Body of pancreas (tissue), 4 donors: Measurements from ENCODE around the gene TF. TPM values are rescaled to one million over a fixed set of nuclear protein-coding genes. Genes with fewer than 3 reads are reported as not detected.

Experiments
- ATAC-seq: fragments of 150-250 bp; one replicate; pipeline ENCODE4 v1.9.1; 2016
- DNase-seq, 4 donors: peaks; one replicate each; pipeline ENCODE4 v3.0.0-alpha.2; 2019
- H3K27ac ChIP-seq, 4 donors: fragments of 200-600 bp; sonication (generic); 1 replicate in 3 of 4; 2 replicates in 1 of 4; pipeline versions ENCODE4 v1.5.1 to v1.6.1; 2016 to 2019; ENCODE audit warnings: mild to moderate bottlenecking in 1 of 4, mixed read lengths in 1 of 4, moderate library complexity in 1 of 4
- H3K27me3 ChIP-seq, 2 donors: fragments of 200-600 bp; sonication (generic); one replicate each; pipeline ENCODE4 v1.6.0; 2016; ENCODE audit warnings: mild to moderate bottlenecking in 1 of 2
- H3K36me3 ChIP-seq, 2 donors: fragments of 200-600 bp; sonication (generic); replicated peaks in 1 of 2; 2 replicates each; pipeline ENCODE4 v1.5.1; 2016; ENCODE audit warnings: low read depth in 2 of 2; ENCODE audit not compliant: insufficient read depth in 1 of 2
- H3K4me1 ChIP-seq: fragments of 200-600 bp; sonication (generic); one replicate; pipeline ENCODE4 v1.6.0; 2016
- H3K4me3 ChIP-seq, 2 donors: fragments of 200-600 bp; sonication (generic); 1 replicate in 1 of 2; 2 replicates in 1 of 2; pipeline ENCODE4 v1.5.1; 2016 to 2019
- H3K9me3 ChIP-seq, 3 donors: fragments of 200-600 bp; sonication (generic); 1 replicate in 2 of 3; 2 replicates in 1 of 3; pipeline ENCODE4 v1.5.1; 2016
- CTCF ChIP-seq, 7 experiments: fragments of 450-650 bp in 4 of 7; fragments of 200-600 bp in 3 of 7; sonication (generic) in 3 of 7; IDR thresholded peaks; one replicate each; pipeline ENCODE4 v1.5.1; 2016 to 2019; ENCODE audit warnings: antibody characterized with exemption in 7 of 7
- POLR2A ChIP-seq, 3 donors: fragments of 450-650 bp; IDR thresholded peaks; one replicate each; pipeline ENCODE4 v1.6.1; 2016; ENCODE audit warnings: antibody characterized with exemption in 3 of 3, mild to moderate bottlenecking in 2 of 3
- WGBS, 2 donors: methylation state at CpG; one replicate each; pipeline ENCODE4 v1.1.5; 2017; 5-methylcytosine and 5-hydroxymethylcytosine counted together
- intact Hi-C: fragments of 100-400 bp; cut with DNase I; formaldehyde crosslinking; loops from one replicate; pipeline ENCODE4 v1.15.1; 2023
- total RNA-seq, 2 donors: library from RNA; depleted of rRNA; stranded (reverse); fragments of >200 nt; gene quantifications; one replicate each; pipeline ENCODE4 v1.1.0, GENCODE V29; 2016

Gene TF
- total RNA-seq, 2 donors from 2014 or later, result 0.26 to 7.9 TPM

DNA sequence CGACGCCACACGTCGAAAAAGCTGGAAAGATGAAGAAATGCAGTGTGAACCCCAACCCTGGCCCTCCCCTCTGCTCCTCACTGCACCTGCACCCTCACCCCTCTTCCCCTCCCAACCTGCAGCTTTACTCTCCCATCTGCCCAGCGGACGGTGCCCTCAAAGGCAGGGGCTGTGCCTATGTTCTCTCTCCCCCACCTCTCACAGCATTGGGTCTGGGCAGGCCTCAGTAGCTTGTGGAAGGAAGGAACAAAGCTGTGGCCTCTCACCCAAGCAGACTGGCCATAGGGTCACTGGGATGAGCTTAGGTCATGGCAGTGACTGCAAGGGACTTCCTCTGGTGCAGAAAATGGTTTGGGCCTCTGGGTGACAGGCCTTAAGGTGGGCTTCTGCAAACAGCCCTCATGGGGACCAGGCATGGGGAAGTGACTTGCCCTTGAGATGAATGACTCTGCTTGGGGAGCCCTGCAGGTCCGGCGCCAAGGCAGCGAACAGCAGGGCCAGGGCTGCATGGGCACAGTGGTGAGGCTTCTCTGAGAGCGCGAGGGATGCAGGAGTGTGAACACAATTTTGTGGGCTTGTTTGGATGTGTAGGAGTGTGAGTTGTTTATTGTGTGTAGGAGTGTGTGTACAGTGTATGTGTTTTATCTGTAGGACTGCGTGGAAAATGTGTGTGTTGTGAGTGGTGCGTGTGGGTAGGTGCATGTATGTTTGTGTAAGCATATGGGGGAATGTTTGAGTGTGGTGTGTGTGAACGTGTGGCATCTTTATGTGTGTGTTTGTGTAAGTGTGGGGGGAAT lies 88.6 kb downstream of the TF start:
- TF ChIP-seq CTCF (IDR thresholded peaks at IDR 0.05) (no peak), POLR2A (IDR thresholded peaks at IDR 0.05) (no peak)
- H3K9me3 ChIP-seq, result no peaks in the 10 kb centered on the region
- no peak for DNase-seq
- no peak overlapping the region for H3K4me3 ChIP-seq
- WGBS, 2 donors, result 88 to 90% methylated on average over 14 of the region's 14 CpGs
- H3K27me3 ChIP-seq, result no peaks in the 10 kb centered on the region
- no peaks in the 10 kb centered on the region for H3K36me3 ChIP-seq
- H3K27ac ChIP-seq, result no peak overlapping the region
- H3K4me1 ChIP-seq, result no peaks in the 10 kb centered on the region
- ATAC-seq, result no peak
- intact Hi-C loops, result no loop called here

- H3K4me3 ChIP-seq, result no peak overlapping the region
- H3K36me3 ChIP-seq, result no peaks in the 10 kb centered on the region
- no peak for DNase-seq
- TF ChIP-seq CTCF (IDR thresholded peaks at IDR 0.05) (no peak), POLR2A (IDR thresholded peaks at IDR 0.05) (no peak)
- no peak for ATAC-seq
- no peaks in the 10 kb centered on the region for H3K9me3 ChIP-seq
- no peak overlapping the region for H3K27ac ChIP-seq
- H3K4me1 ChIP-seq, result no peaks in the 10 kb centered on the region
- intact Hi-C loops, result no loop called here
- WGBS, 2 donors, result 75 to 80% methylated on average over 3 of the region's 3 CpGs
- H3K27me3 ChIP-seq, result no peaks in the 10 kb centered on the region
These were observed 89.2 kb downstream of the TF start for GRCh38 chr3:133835418-133835743.

GRCh38 chr3:133835961-133836360 lies 89.8 kb downstream of the TF start:
- Histone ChIP-seq H3K4me1 (no peaks in the 10 kb centered on the region), H3K9me3 (no peaks in the 10 kb centered on the region), H3K36me3 (no peaks in the 10 kb centered on the region), H3K27me3 (no peaks in the 10 kb centered on the region), H3K27ac (no peak overlapping the region), H3K4me3 (no peak overlapping the region)
- 93 to 96% methylated on average over 4 of the region's 4 CpGs for WGBS, 2 donors
- TF ChIP-seq POLR2A (IDR thresholded peaks at IDR 0.05) (no peak), CTCF (IDR thresholded peaks at IDR 0.05) (no peak)
- ATAC-seq (no peak), DNase-seq (no peak)
- intact Hi-C loops, result no loop called here

DNA sequence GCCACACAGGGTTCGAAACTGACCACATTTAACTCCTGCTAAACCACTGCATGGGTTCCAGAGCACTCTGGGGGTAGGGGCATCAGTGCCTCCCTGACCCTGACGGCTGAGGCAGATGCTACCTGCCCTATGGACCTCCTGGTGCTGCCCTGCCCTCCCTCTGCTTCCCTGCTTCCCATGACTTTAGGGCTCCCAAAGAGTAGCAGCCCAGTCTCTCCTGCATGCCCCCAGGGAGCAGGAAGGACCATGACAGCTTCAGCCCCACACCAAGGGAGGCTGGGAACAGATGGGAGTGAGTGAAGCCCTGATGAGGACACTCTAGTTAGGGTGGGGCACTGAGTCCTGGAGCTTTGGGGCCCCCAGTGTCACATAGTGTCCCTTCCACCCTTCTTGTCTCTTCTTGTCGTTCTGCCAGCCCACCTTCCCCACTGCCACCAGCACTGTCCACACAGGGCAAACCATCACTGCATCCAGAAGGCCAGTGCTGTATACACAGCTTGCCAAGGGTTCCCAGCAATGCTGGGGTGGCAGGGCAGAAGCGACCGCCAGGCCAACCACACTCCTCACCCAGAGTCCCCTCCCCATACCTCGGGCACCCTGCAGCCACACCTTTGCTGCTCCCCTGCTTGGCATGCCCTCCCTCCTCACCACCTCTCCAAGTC lies 90.4 kb downstream of the TF start:
- Histone ChIP-seq H3K9me3 (no peaks in the 10 kb centered on the region), H3K4me1 (no peaks in the 10 kb centered on the region), H3K4me3 (no peak overlapping the region), H3K36me3 (no peaks in the 10 kb centered on the region), H3K27me3 (no peaks in the 10 kb centered on the region), H3K27ac (no peak overlapping the region)
- TF ChIP-seq POLR2A (IDR thresholded peaks at IDR 0.05), result no peak
- TF ChIP-seq CTCF (IDR thresholded peaks at IDR 0.05), result no peak
- WGBS, 2 donors, result 79 to 90% methylated on average over 4 to 6 of the region's 6 CpGs
- ATAC-seq (no peak), DNase-seq (no peak)
- intact Hi-C loops, result no loop called here
